CD1c-positive myeloid dendritic cell (primary cell): Measurements from ENCODE around the gene STARD3.

ENCODE experiments used
- DNase-seq: peaks from one replicate; pipeline ENCODE4 v3.0.0-alpha.2; 2016; ENCODE audit errors: extremely low spot score

Gene STARD3

DNA sequence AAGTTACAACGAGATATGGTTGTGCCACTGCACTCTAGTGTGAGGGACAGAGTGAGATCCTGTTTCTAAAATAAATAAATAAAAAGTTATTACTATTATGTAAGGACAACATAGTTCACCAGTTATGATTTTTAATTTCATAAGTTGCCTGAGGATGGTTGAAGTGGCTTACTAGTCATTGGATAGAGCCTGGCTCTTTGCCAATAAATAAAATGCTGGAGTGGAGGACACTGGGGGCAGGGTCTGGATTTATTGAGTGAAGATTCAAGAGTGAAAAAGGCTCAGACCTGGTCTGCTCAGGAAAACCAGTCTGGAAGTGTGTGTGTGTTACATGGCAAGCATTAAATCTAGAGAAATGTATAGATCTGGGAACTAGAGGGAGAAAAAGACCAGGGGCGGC, 2.1 kb downstream of the STARD3 start:
- no peak for DNase-seq

DNA sequence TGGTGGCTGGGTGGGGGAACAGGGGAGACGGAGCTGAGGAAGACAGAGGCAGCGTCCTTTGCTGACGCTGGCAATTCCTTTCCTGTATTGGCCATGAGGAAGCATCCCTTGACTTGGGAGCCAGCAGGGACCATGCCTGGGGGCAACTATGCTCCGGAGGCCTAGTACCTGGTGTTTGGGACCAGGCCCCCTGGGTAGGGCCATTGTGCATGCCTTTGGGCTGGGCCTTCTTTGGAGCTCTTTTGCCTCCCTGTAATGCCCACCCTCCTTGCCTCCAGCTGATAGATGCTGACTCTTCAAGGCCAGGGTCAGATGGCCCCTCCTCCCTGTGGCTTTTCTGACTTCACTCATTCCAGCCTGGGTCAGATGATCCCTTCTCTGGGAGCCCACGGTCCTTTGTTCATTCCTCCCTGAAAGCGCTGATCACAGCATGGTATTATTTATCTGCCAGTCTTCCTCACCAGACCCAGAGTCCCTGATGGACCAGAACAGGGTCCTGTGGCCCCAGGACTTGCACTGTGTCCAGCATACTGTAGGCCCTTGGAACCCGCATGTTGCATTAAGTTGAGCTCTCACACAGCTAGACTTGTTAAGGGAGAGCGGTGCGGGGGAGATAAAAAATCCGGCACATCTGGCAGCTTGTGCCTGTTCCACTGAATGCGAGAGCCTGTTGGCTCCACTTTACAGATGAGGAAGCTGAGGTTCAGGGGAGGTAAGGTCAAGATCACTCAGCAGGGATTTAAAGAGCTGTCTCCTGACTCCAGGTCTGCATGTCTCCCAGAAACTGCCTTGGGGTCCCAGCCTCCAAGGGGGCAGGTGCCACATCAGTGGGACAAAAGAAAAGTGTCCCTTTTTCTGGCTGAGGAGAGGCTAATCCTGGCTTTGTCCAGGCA, 2.9 kb downstream of the STARD3 start:
- DNase-seq, result no peak

DNA sequence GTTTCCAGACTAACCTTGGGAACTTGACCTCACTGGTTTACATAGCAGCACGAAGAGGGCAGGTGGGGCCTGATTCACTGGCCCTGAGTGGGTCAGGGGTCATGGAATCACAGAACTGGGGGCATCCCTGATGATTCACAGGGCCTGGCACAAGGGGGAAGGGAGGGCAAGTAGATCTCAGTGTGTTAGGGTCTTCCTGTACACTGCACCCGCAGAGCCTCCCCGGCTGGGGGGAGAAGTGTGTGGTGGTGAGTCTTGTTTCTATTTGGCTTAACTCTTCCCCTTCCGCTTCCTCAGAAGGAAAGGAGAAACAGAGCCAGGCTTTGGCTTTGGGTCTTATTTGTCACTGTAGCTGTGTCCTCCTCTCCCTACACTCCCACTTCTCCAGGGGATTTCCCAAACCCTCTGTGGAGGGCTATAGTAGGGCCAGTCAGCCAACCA, 3.7 kb downstream of the STARD3 start:
- peak; percentile 71 for DNase-seq

DNA sequence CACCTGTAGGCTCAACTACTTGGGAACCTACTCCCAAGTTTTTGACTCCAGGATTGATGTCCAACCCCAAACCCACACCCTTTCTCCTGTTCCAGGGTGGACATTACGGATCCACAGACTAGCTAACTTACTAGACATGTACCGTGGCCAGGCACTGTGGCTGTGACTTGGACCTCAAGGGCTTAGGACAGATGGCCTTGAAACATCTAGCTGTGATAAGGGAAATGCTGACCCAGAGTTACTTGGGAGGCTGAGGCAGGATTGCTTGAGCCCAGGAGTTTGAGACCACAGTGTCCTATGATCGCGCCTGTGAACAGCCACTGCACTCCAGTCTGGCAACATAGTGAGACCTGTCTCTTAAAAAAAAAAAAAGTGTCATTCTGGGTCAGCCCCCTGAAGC, 4.2 kb downstream of the STARD3 start:
- no peak for DNase-seq

DNA sequence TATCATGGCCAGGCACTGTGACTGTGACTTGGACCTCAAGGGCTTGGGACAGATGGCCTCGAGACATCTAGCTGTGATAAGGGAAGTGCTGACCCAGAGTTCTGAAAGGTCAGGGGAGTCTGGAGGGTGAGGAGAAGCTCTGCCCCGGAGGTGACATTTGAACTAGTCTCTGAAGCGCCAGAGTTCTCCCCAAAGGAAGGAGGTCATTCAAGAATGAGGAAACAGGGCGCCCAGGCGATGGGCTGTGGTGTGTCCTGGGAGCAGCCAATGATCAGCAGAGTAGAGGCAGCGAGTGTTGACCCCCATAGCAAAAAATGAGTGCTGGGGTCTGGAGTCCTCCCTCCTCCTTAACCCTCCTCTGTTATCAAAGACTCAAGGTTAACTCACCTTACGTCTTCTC, 4.9 kb downstream of the STARD3 start:
- DNase-seq, result peak; percentile 74

DNA sequence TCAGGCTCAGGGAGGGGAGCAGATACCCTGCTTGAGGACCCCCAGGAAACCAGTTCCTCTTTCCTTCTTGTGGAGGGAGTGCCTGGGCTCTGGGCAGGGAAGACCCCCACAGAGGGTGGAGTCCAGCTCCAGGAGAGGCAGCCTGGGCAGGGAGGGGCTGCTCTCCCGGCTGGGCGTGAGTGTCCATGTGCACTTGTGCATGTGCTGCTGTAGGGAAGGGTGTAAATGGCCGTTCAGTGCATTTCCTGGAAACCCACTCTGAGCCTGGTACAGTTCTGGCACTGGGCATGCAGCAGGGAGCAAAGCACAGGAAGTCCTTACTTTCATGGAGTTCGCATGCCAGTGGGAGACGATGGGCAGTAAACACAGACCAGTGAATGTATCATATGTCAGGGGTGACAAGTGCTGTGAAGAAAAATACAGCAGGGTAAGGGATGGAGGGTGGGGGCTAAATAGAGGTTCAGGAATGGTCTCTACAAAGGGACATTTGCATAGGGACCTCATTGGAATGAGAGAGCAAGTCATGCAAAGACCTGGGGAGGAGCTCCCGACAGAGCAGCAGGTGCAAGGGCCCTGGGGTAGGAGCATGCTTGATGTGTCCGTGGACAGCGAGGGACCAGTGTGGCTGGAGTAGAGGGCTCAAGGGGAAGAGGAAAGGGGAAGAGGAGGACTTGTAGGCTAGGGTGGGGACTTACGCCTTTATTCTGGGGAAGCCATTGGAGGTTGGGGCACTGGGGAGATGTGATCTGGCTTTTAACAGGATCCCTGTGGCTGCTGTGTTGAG, 5.5 kb downstream of the STARD3 start:
- DNase-seq, result peak; percentile 33

DNA sequence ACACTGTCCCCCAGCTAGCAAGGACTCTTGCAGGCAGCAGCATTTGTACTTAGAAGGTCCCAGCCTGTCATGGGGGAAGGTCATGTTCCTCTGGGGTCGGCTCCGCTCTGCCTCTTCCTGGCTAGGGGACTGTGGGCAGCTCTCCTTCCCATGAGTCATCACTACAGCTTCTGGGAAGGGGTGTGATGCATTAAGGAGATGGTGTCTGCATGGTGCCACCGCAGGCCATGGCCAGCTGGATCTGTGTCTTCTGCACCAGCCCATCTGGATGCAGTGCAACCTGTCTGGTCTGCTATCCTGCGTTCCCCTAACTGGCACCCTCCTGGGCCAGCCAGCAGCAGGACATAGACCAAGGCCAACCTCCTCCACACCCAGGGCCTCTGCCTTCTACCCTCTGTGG, 6.3 kb downstream of the STARD3 start:
- DNase-seq, result peak; percentile 42

DNA sequence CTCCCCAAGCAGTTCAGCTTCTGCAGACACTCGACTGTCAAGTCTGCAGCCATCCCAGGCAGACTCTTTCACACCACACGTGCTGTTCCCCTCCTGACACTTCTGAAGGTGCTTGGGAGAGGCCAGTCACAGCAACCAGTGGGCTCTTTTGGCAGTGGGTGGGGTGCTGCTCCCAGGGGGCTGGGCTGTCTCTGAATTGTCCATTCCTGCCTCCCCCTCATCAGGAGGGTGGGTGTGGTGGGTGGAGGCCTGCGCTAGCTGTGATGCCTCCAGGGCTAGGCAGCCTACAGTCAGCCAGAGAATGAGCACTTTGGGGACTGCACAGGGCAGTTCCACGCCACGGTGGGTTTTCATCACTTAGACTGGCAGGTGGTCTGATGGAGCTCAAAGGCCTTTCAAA, 10.3 kb downstream of the STARD3 start:
- no peak for DNase-seq

DNA sequence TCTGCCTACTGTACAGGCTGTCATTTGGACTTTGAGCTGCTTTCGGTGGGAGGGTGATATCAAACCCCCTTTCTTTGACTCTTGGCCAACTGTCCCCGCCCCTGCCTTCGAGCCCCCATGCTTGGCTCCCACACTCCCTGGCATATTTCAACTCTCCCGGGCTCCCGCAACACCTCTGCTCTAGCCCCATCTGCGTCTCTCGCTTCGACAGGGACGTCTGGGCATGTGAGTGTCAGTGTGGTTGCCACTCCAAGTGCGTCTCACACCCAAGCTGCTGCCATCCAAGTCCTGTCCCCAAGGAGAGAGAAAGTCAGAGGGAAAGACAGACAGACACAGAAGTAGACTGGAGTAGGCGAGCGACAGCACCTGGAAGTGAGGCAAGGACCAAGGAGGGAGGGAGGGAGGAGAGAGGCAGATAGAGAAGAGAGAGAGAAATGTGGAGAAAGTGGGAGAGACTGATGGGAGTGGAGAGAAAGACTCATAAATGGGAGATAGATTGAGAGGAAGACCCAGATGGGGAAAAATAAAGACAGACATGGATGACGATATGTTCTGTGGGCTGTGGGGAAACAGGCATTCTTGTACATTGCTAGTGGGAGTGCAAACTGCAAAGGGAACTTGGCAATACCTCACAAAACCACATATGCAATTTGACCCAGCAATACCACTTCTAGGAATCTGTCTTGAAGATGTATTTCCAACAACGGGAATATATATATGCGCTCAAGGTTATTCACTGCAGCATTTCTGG, 11.8 kb downstream of the STARD3 start:
- DNase-seq, result peak; percentile 53

DNA sequence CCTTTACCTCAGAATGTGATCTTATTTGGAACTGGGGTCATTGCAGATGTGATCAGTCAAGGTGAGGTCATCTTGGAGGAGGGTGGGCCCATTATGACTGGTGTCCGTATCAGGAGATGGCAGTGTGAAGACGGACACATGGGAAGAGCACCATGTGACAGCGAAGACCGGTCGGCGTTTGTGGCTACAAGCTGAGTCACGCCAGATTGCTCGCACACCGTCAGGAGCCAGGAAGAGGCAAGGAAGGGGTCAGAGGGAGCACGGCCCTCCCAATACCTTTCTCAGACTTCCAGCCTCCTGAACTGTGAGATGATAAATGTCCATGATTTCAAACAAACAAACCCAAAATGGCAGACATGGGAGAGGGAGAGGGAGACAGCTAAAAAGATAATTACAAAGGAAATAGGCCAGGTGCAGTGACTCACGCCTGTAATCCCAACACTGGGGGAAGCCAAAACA, 13.2 kb downstream of the STARD3 start:
- DNase-seq, result no peak

DNA sequence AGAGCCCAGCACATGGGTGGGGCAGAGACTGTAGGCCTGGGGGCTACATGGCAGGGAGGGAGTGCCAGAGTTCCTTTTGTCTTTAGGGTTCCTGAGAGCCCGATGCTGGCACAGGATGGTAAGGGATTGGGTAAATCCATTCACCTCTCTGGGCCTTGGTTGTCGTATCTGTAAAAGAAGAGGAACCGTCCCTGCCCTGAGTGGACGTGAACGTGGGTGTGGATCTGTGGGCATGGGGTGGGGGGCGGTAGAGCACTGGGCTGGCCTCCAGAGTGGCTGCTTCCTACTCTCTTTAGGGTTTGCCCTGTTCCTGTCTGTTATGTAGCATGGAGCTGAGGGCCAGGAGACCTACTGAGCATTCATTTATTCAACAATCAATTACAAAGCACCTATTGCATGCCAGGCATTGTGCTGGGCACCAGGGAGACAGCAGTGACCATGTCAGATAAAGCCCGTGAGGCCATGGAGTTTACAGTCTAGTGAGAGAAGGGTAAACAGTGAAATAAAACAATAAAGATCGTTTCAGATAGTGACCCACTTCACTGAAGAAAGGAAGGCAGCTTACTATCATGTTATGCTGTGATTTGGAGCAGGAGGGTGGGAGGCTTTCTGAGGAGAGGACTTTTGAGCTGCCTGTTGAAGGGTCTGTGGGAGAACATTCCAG, 15.1 kb downstream of the STARD3 start:
- DNase-seq, result peak; percentile 64

DNA sequence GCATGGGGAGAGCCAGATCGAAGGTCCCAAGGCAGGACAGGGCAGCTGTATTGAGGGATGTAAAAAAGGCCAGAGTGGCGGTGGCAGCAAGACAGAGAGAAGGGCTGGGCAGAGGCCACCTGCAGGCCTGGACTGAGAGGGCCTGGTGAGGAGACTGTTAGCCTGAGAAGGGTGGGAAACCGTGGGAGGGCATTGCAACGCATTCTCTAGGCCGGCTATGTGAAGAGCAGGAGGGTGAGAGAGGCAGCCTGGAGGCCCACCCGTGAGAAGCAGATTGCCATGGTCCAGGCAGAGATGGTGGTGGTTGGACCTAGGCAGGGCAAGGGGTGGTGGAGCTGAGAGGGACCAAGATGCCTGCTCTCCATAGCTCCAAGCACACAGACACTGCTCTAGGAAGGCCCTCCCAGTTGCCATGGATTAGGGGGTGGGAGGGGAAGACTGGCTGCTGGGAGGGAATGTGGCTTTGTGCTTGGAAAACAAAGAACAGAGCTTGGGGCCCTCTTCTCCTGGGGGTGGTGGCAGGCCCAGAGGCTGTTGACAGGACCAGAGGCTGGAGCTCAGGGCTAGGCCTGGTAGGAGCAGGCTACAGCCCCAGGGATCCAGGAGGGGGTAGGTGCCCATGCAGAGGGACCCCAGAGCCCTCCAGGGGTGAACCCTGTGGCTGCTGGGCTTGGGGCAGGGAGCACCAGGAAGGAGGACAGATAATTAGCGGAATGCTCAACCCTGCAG, 15.8 kb downstream of the STARD3 start:
- no peak for DNase-seq

DNA sequence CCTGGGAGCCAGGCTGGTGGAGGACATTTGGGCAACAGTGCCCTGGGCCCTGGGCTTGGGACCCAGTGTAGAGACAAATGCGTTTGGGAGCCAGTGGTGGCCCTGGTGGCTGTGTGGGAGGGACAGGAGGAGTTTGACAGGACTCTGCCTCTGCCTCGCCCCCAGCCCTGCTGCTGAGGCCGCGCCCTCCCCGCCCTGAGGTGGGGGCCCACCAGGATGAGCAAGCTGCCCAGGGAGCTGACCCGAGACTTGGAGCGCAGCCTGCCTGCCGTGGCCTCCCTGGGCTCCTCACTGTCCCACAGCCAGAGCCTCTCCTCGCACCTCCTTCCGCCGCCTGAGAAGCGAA, 16.3 kb downstream of the STARD3 start:
- DNase-seq, result no peak

DNA sequence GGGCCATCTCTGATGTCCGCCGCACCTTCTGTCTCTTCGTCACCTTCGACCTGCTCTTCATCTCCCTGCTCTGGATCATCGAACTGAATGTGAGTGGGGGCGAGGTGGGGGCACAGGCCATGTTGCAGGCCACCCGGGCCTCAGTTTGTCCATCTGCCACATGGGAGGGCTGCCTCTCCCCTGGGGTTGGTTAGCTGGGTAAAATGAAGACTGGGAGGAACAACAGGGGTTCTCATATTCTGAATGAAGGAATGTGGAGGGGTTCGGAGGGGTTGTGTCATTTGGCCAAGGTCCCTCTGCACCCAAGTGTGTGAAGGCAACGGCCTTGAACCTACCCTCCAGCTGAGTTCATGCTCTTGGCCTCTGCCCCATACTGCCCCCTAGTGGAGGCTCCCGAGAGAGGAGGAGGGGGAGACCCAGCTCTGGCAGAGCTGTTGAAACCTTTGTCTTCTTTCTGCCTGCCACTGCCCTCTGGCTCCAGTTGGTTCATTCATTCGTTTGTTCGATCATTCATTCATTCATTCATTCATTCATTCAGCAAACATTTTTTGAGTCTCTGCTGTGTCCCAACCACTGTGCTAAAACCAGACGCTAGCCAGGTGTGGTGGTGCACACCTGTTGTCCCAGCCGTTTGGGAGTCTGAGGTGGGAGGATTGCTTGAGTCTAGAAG, 16.9 kb downstream of the STARD3 start:
- DNase-seq, result peak; percentile 77

DNA sequence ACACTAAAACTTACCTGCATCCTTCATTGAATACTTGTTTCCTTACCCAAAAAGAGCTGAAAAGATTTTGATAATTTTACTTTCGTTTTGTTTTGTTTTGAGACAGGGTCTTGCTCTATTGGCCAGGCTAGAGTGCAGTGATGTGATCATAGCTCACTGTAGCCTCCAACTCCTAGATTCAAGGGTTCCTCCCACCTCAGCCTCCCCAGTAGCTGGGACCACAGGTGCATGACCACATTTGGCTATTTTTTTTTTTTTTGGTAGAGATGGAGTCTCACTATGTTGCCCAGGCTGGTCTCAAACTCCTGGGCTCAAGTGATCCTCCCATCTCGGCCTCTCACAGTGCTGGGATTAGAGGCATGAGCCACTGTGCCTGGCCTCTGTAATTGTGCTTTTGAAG, 18.2 kb downstream of the STARD3 start:
- DNase-seq, result no peak

DNA sequence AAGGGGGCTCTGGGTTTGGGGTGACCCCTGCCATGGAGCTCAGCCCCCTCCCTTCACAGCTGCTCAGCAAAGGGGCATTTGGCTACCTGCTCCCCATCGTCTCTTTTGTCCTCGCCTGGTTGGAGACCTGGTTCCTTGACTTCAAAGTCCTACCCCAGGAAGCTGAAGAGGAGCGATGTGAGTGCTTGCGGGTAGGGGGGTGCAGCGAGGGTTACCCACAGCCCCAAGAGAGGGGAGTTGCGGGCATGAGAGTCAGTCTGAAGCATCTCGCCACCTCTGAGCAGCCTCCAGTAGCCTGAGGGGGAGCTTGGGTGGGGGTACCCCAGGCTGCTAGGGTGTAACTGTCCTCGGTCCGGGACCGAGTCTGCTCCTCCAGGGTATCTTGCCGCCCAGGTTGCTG, 21.4 kb downstream of the STARD3 start:
- DNase-seq, result no peak

DNA sequence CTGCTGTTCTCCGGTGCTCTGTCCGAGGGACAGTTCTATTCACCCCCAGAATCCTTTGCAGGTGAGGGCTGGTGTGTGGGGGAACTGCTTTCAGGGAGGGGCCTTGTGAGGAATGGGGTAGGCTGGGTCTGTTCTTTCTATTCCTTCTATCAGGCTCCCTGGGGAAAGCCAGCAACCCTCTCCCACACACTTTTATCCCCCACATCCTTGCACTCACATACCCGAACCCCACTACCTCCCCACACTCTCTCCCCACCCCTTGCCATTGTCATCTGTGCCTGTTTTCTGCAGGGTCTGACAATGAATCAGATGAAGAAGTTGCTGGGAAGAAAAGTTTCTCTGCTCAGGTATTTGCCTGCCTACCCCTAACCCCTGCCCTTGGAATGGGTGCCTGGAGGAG, 21.8 kb downstream of the STARD3 start:
- no peak for DNase-seq

DNA sequence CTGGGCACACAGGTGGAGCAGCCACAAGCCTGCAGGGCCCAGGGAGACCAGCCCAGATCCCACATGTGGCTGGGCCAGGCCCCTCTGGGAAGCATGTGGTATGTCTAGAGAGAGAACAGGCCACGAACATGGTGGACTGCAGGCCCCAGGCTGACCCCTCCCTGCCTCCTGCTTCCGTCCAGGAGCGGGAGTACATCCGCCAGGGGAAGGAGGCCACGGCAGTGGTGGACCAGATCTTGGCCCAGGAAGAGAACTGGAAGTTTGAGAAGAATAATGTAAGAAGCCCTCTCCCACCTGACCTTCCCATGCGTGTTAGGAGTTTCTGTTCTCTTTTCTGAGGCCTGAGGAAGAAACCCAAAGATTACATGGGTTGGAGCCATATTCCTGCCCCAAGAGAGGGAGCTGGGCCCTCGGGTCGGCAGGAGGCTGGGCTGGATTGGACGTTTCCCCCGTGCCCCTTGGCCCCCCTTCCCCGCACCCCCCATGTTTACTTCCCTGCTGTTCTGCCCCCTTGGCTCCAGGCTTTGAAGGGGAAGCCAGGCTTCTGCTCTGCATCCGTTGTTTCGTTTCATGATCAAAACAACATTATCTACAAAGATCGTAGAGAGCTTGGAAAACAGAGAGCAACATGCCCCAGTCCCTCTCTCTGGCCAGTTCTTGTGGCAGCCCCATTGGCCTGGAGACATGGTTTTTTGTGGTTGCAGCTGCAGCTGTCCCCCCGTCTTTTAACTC, 22.5 kb downstream of the STARD3 start:
- DNase-seq, result peak; percentile 76

DNA sequence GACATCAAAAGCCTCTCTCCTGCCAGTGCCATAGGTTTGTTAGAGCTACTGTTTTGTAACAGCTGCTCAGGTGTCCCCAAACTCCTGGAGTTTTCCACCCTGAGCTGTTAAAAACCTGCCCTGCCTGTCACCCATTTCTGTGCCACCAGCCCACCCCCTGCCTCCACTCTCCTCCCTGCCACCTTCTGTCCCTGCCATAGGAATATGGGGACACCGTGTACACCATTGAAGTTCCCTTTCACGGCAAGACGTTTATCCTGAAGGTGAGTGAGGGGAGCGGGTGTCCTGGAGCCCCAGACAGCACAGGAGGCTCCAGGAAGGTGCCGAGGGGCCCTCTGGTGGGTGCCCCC, 23.0 kb downstream of the STARD3 start:
- no peak for DNase-seq
